Measurements from ENCODE around the gene IL1F10. TPM values are rescaled to one million over a fixed set of nuclear protein-coding genes. Genes with fewer than 3 reads are reported as not detected.

Gene IL1F10
- total and polyA plus RNA-seq, 2 of the 8 experiments (the other 6 are each of a cell fraction or from before 2014, with no cell fraction given) = not detected

GRCh38 chr2:113085542-113085941 lies 17.8 kb downstream of the IL1F10 start:
- H3K36me3 ChIP-seq (ENCODE audit: control insufficient read depth in 2 of 4, insufficient read depth in 4 of 4, low read length in 3 of 4) = no peaks in the 10 kb centered on the region
- no peak overlapping the region for H2BK20ac ChIP-seq (ENCODE audit: low read length)
- H3K18ac ChIP-seq (ENCODE audit: extremely low read depth, low read length) = no peak overlapping the region
- H2AFZ ChIP-seq (ENCODE audit: low read length) = no peak overlapping the region
- no peak overlapping the region for H3K4ac ChIP-seq (replicated peaks; ENCODE audit: insufficient read length, low read depth, low read length)
- ChIA-PET CTCF (ENCODE audit: partially characterized antibody) (interaction anchor here (0.6 to 11.0 kb wide), 3 partner anchors 52 to 337 kb away, joined by 3 to 159 read pairs (median 3); no protein-coding TSS in a partner anchor), POLR2A (ENCODE audit: partially characterized antibody) (no interaction called here)
- H3K79me1 ChIP-seq (ENCODE audit: low read depth, low read length) = no peaks in the 10 kb centered on the region
- H2AK5ac ChIP-seq (ENCODE audit: low read depth, low read length) = no peak overlapping the region
- H3K4me1 ChIP-seq (replicated peaks in 1 of 4; ENCODE audit: control insufficient read depth in 3 of 4, insufficient read depth in 4 of 4, low read length in 3 of 4) = no peaks in the 10 kb centered on the region
- DNase-seq (ENCODE audit: low read depth in 1 of 2, low spot score in 2 of 2) (no peak), FAIRE-seq (no peak)
- no peaks in the 10 kb centered on the region for H4K20me1 ChIP-seq (replicated peaks in 1 of 2; ENCODE audit: control insufficient read depth in 1 of 2, insufficient read depth in 2 of 2, low read length in 2 of 2)
- H3K4me2 ChIP-seq (ENCODE audit: insufficient read depth in 1 of 2, low read depth in 2 of 2, low read length in 2 of 2) = no peak overlapping the region
- H4K91ac ChIP-seq (replicated peaks; ENCODE audit: insufficient read length, low read length) = no peak overlapping the region
- H2BK5ac ChIP-seq (ENCODE audit: low read depth, low read length) = no peak overlapping the region
- WGBS, 2 experiments (ENCODE audit: extremely low coverage in 1 of 2, insufficient coverage in 1 of 2, insufficient read length in 1 of 2, insufficient replicate concordance in 2 of 2, low coverage in 1 of 2, low lambda C conversion rate in 2 of 2, missing lambda C conversion rate in 1 of 2) = 85% methylated on average over 2 of the region's 2 CpGs; no CpG with 5 or more reads in 1 of the 2 experiments
- no peaks in the 10 kb centered on the region for H3K23me2 ChIP-seq (ENCODE audit: low read depth, low read length)
- H4K8ac ChIP-seq (ENCODE audit: extremely low read depth, insufficient read depth, low read length) = no peak overlapping the region
- H2BK15ac ChIP-seq (ENCODE audit: low read length) = no peak overlapping the region
- no peak overlapping the region for H3K14ac ChIP-seq (ENCODE audit: insufficient read length)
- H3K9ac ChIP-seq (replicated peaks in 1 of 4; ENCODE audit: extremely low read depth in 1 of 4, low read depth in 3 of 4, low read length in 3 of 4) = no peak overlapping the region
- no peaks in the 10 kb centered on the region for H3K9me3 ChIP-seq (ENCODE audit: insufficient read depth in 2 of 2, low read depth in 1 of 2, low read length in 1 of 2)
- no peak overlapping the region for H4K5ac ChIP-seq (ENCODE audit: insufficient read length, low read depth, low read length)
- H3K23ac ChIP-seq (ENCODE audit: insufficient read length) = no peak overlapping the region
- H3K79me2 ChIP-seq (ENCODE audit: control insufficient read depth in 1 of 2, insufficient read depth in 2 of 2, low read length in 2 of 2) = no peaks in the 10 kb centered on the region
- no peak overlapping the region for H3K4me3 ChIP-seq (ENCODE audit: extremely low read depth in 1 of 4, insufficient read depth in 2 of 4, low read depth in 3 of 4, low read length in 4 of 4)
- no peak overlapping the region for H2BK12ac ChIP-seq (ENCODE audit: low read depth, low read length)
- no peak overlapping the region for H3K56ac ChIP-seq (replicated peaks; ENCODE audit: insufficient read length, low read depth, low read length)
- H3K27me3 ChIP-seq (replicated peaks in 1 of 4; ENCODE audit: control insufficient read depth in 3 of 4, extremely low read depth in 1 of 4, insufficient read depth in 3 of 4, low read length in 3 of 4) = no peaks in the 10 kb centered on the region; a peak in 1 of 7 replicates
- H2BK120ac ChIP-seq (replicated peaks; ENCODE audit: low read depth, low read length) = no peak overlapping the region
- H3K27ac ChIP-seq (ENCODE audit: low read depth, low read length) = no peak overlapping the region
- TF ChIP-seq TEAD4 (IDR thresholded peaks at IDR 0.05; ENCODE audit: low read depth, low read length) (no peak), RAD21 (IDR thresholded peaks at IDR 0.05 in 1 of 2, conservative IDR thresholded peaks at IDR 0.05 in 1 of 2; ENCODE audit: low read depth in 2 of 2, low read length in 2 of 2) (no peak), RXRA (IDR thresholded peaks at IDR 0.05; ENCODE audit: insufficient read depth, low read depth, low read length) (no peak), POLR2A (IDR thresholded peaks at IDR 0.05; ENCODE audit: control extremely low read depth in 1 of 2, low read depth in 2 of 2, low read length in 2 of 2) (no peak), SAP30 (IDR thresholded peaks at IDR 0.05; ENCODE audit: insufficient read depth, insufficient replicate concordance, low read length) (no peak), YY1 (IDR thresholded peaks at IDR 0.05; ENCODE audit: low read depth, low read length) (no peak), POLR2AphosphoS5 (IDR thresholded peaks at IDR 0.05; ENCODE audit: low read depth, low read length) (no peak), JUN (IDR thresholded peaks at IDR 0.05; ENCODE audit: low read depth, low read length) (no peak), EP300 (IDR thresholded peaks at IDR 0.05; ENCODE audit: borderline replicate concordance in 1 of 2, low read depth in 2 of 2, low read length in 2 of 2) (no peak)
